NCI-H82 (cell line): Measurements from ENCODE around the gene UBALD1.

ENCODE experiments used
- DNase-seq: peaks from one replicate; lab custom pipeline; 2025; lab: John Stamatoyannopoulos, UW

Gene UBALD1

GRCh38 chr16:4614571-4615383, at the start of gene UBALD1:
UBALD1 (minus strand) TSS chr16:4614888; CDS start chr16:4614797, 91 bp downstream.
- peak; percentile 91 for DNase-seq

GRCh38 chr16:4663777-4664465, 49.2 kb upstream of the UBALD1 start:
- DNase-seq = no peak

- no peak for DNase-seq
These were observed 48.7 kb upstream of the UBALD1 start for GRCh38 chr16:4663465-4663776.

- DNase-seq = no peak
These were observed 47.0 kb upstream of the UBALD1 start for GRCh38 chr16:4661661-4662060.

- DNase-seq = no peak
These were observed 45.8 kb upstream of the UBALD1 start for GRCh38 chr16:4660454-4661007.

- no peak for DNase-seq
These were observed 45.0 kb upstream of the UBALD1 start for GRCh38 chr16:4659363-4660353.

- no peak for DNase-seq
These were observed 42.3 kb upstream of the UBALD1 start for GRCh38 chr16:4656695-4657686.

- DNase-seq = no peak
These were observed 41.5 kb upstream of the UBALD1 start for GRCh38 chr16:4656221-4656620.

GRCh38 chr16:4655801-4656200, 41.1 kb upstream of the UBALD1 start:
- DNase-seq = no peak

- DNase-seq = no peak
These were observed 40.4 kb upstream of the UBALD1 start for GRCh38 chr16:4654964-4655590.

- no peak for DNase-seq
These were observed 39.6 kb upstream of the UBALD1 start for GRCh38 chr16:4654011-4654963.

GRCh38 chr16:4652561-4652960, 37.9 kb upstream of the UBALD1 start:
- DNase-seq = no peak

GRCh38 chr16:4651827-4652226, 37.1 kb upstream of the UBALD1 start:
- DNase-seq = no peak

- DNase-seq = peak; percentile 82
These were observed 35.9 kb upstream of the UBALD1 start for GRCh38 chr16:4650443-4651074.

- DNase-seq = no peak
These were observed 35.2 kb upstream of the UBALD1 start for GRCh38 chr16:4649744-4650442.

- DNase-seq = no peak
These were observed 34.2 kb upstream of the UBALD1 start for GRCh38 chr16:4648917-4649316.

GRCh38 chr16:4647644-4647980, 32.9 kb upstream of the UBALD1 start:
- DNase-seq = no peak
